WTC11 (cell line): ENCODE data around the gene ACSF3. TPM values are rescaled to one million over a fixed set of nuclear protein-coding genes. Genes with fewer than 3 reads are reported as not detected.

Source experiments
- ATAC-seq: fragments of 200-7000 bp; cut with Tn5 transposase; 2 replicates; pipeline ENCODE4 v1.10.0; 2021; ENCODE audit warnings: mild to moderate bottlenecking, moderate library complexity
- CTCF ChIA-PET: fragments of 300-600 bp; sonication (Branson Sonifier 250); formaldehyde crosslinking; loops from one replicate; lab custom pipeline; 2021; ENCODE audit warnings: antibody characterized with exemption; lab: Charles Lee
- POLR2A ChIA-PET: fragments of 350-600 bp; sonication (Branson Sonifier 250); formaldehyde crosslinking; loops from one replicate; lab custom pipeline; 2021; ENCODE audit warnings: antibody characterized with exemption; lab: Charles Lee
- DNase-seq: peaks from one replicate; pipeline ENCODE4 v3.0.0; 2021; ENCODE audit warnings: low spot score
- H3K27ac Mint-ChIP-seq: 2 replicates; pipeline ENCODE4 v1.8.0; 2021; ENCODE audit warnings: mixed read lengths
- H3K27me3 Mint-ChIP-seq: 2 replicates; pipeline ENCODE4 v1.8.0; 2021; ENCODE audit warnings: low read depth, mild to moderate bottlenecking, moderate library complexity, mixed read lengths
- H3K36me3 Mint-ChIP-seq: 2 replicates; pipeline ENCODE4 v1.8.0; 2021; ENCODE audit warnings: mixed read lengths
- H3K4me1 Mint-ChIP-seq: 2 replicates; pipeline ENCODE4 v1.8.0; 2022; ENCODE audit warnings: mixed read lengths
- H3K4me3 Mint-ChIP-seq: 2 replicates; pipeline ENCODE4 v1.8.0; 2021; ENCODE audit warnings: mild to moderate bottlenecking, moderate library complexity, mixed read lengths
- H3K9me3 Mint-ChIP-seq: 2 replicates; pipeline ENCODE4 v1.8.0; 2021; ENCODE audit warnings: mixed read lengths
- ARID4B ChIP-seq: sonication (generic); formaldehyde crosslinking; IDR thresholded peaks from 2 replicates; pipeline ENCODE4 v1.8.0; 2023; ENCODE audit warnings: missing genetic modification reagents, mild to moderate bottlenecking, borderline replicate concordance
- E2F1 ChIP-seq: sonication (generic); formaldehyde crosslinking; IDR thresholded peaks from 2 replicates; pipeline ENCODE4 v1.8.0; 2022; ENCODE audit warnings: mild to moderate bottlenecking, missing genetic modification reagents
- GABPB1 ChIP-seq: sonication (generic); formaldehyde crosslinking; IDR thresholded peaks from 2 replicates; pipeline ENCODE4 v1.8.1; 2023; ENCODE audit warnings: mild to moderate bottlenecking, missing genetic modification reagents
- GTF2I ChIP-seq: fragments of 250-450 bp; sonication (Bioruptor Pico); conservative IDR thresholded peaks from 2 replicates; pipeline ENCODE4 v1.4.0; 2021; ENCODE audit warnings: mild to moderate bottlenecking
- HMGA2 ChIP-seq: fragments of 250-450 bp; sonication (Bioruptor Pico); IDR thresholded peaks from 2 replicates; pipeline ENCODE4 v1.4.0; 2021; ENCODE audit warnings: mild to moderate bottlenecking, moderate library complexity
- TP53 ChIP-seq: sonication (generic); formaldehyde crosslinking; IDR thresholded peaks from 2 replicates; pipeline ENCODE4 v1.8.1; 2023; ENCODE audit warnings: mild to moderate bottlenecking, missing genetic modification reagents
- ZNF138 ChIP-seq: sonication (generic); formaldehyde crosslinking; conservative IDR thresholded peaks from 2 replicates; pipeline ENCODE4 v1.8.1; 2022; ENCODE audit warnings: mild to moderate bottlenecking, moderate library complexity, missing genetic modification reagents
- ZNF317 ChIP-seq: sonication (generic); formaldehyde crosslinking; IDR thresholded peaks from 2 replicates; pipeline ENCODE4 v1.8.1; 2023; ENCODE audit warnings: low read depth, mild to moderate bottlenecking, moderate library complexity, missing genetic modification reagents, borderline replicate concordance
- ZNF425 ChIP-seq: fragments of 250-450 bp; sonication (Bioruptor Pico); conservative IDR thresholded peaks from 2 replicates; pipeline ENCODE4 v1.9.0; 2021; ENCODE audit warnings: mild to moderate bottlenecking
- total RNA-seq: library from RNA; stranded (reverse); gene quantifications from 3 replicates; pipeline ENCODE4 v1.2.3, GENCODE V29; 2021
- TF ChIP-seq, protein P1 (sequence below): sonication (generic); formaldehyde crosslinking; IDR thresholded peaks from 2 replicates; pipeline ENCODE4 v1.8.1; 2023; ENCODE audit warnings: mild to moderate bottlenecking, missing genetic modification reagents
- TF ChIP-seq, protein P2 (sequence below): sonication (generic); formaldehyde crosslinking; IDR thresholded peaks from 2 replicates; pipeline ENCODE4 v1.8.0; 2022; ENCODE audit warnings: mild to moderate bottlenecking, missing genetic modification reagents

ACSF3 gene
- total RNA-seq, 1 experiment from 2014 or later: 22.9 TPM

GRCh38 chr16:89130448-89130847, 36.8 kb downstream of the ACSF3 start:
- no peaks in the 10 kb centered on the region for H3K27me3 Mint-ChIP-seq
- DNase-seq: no peak
- H3K4me3 Mint-ChIP-seq: no peak overlapping the region
- ATAC-seq: no peak
- POLR2A ChIA-PET: no interaction called here
- peaks cover 3% of the 10 kb centered on the region for H3K4me1 Mint-ChIP-seq
- no peak overlapping the region for H3K27ac Mint-ChIP-seq
- peaks cover 20% of the 10 kb centered on the region for H3K9me3 Mint-ChIP-seq
- peaks cover 43% of the 10 kb centered on the region for H3K36me3 Mint-ChIP-seq
- TF ChIP-seq GABPB1 (CRISPR knock-in tag) (no peak), ZNF317 (CRISPR knock-in tag) (peak; percentile 77; the same call in 1 of the 2 replicates)
- CTCF ChIA-PET: no interaction called here

- TF ChIP-seq TP53 (CRISPR knock-in tag): no peak
- TF ChIP-seq E2F1 (CRISPR knock-in tag): no peak
- TF ChIP-seq, protein P1, sequence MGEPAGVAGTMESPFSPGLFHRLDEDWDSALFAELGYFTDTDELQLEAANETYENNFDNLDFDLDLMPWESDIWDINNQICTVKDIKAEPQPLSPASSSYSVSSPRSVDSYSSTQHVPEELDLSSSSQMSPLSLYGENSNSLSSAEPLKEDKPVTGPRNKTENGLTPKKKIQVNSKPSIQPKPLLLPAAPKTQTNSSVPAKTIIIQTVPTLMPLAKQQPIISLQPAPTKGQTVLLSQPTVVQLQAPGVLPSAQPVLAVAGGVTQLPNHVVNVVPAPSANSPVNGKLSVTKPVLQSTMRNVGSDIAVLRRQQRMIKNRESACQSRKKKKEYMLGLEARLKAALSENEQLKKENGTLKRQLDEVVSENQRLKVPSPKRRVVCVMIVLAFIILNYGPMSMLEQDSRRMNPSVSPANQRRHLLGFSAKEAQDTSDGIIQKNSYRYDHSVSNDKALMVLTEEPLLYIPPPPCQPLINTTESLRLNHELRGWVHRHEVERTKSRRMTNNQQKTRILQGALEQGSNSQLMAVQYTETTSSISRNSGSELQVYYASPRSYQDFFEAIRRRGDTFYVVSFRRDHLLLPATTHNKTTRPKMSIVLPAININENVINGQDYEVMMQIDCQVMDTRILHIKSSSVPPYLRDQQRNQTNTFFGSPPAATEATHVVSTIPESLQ: no peak
- TF ChIP-seq ARID4B (CRISPR knock-in tag): no peak
- TF ChIP-seq GTF2I (CRISPR knock-in tag): no peak
- TF ChIP-seq, protein P2, sequence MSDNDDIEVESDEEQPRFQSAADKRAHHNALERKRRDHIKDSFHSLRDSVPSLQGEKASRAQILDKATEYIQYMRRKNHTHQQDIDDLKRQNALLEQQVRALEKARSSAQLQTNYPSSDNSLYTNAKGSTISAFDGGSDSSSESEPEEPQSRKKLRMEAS (CRISPR knock-in tag): no peak
- no peak for TF ChIP-seq HMGA2 (CRISPR knock-in tag)
- TF ChIP-seq ZNF425 (CRISPR knock-in tag): no peak
- TF ChIP-seq ZNF138 (CRISPR knock-in tag): no peak
- H3K36me3 Mint-ChIP-seq: peaks cover 41% of the 10 kb centered on the region
- DNase-seq: no peak
- H3K4me1 Mint-ChIP-seq: peaks cover 3% of the 10 kb centered on the region
- ATAC-seq: no peak
- CTCF ChIA-PET: no interaction called here
- peaks cover 20% of the 10 kb centered on the region for H3K9me3 Mint-ChIP-seq
- no peaks in the 10 kb centered on the region for H3K27me3 Mint-ChIP-seq
- H3K4me3 Mint-ChIP-seq: no peak overlapping the region
- POLR2A ChIA-PET: no interaction called here
- no peak overlapping the region for H3K27ac Mint-ChIP-seq
Observed at GRCh38 chr16:89131783-89132182, 38.1 kb downstream of the ACSF3 start.
